Measurements from ENCODE around the gene RBM4.
A peak's percentile ranks its signal among the peaks of the same experiment; 100 is the strongest.
"Not testable (repeated sequence)": the region's sequence is repeated elsewhere in the genome, so short reads cannot be mapped to it uniquely, and the experiment has no call there.

Gene RBM4

GRCh38 chr11:66638177-66639065 is at the start of gene RBM4:
Gene RBM4 (plus strand): TSS chr11:66638703. CDS start chr11:66639712, 1,009 bp downstream.
- peak; percentile 95 for DNase-seq (ENCODE audit: low spot score)

GRCh38 chr11:66589315-66589714 is 49.2 kb upstream of the RBM4 start:
- not testable (repeated sequence) for DNase-seq (ENCODE audit: low spot score)

GRCh38 chr11:66589996-66590675 is 48.4 kb upstream of the RBM4 start:
- DNase-seq (ENCODE audit: low spot score) = no peak

GRCh38 chr11:66591175-66591574 is 47.3 kb upstream of the RBM4 start:
- DNase-seq (ENCODE audit: low spot score) = no peak

- peak; percentile 98 for DNase-seq (ENCODE audit: low spot score)
These were observed 45.8 kb upstream of the RBM4 start, which contains the start of the genes CCDC87 and CCS for GRCh38 chr11:66592457-66593302. Gene CCDC87 (minus strand): TSS chr11:66593063. CDS start chr11:66593015, 48 bp downstream. Gene CCS (plus strand): TSS chr11:66593185. CDS start chr11:66593262, 77 bp downstream.

- DNase-seq (ENCODE audit: low spot score) = no peak
These were observed 45.2 kb upstream of the RBM4 start for GRCh38 chr11:66593303-66593635.

- no peak for DNase-seq (ENCODE audit: low spot score)
These were observed 44.9 kb upstream of the RBM4 start for GRCh38 chr11:66593650-66594049.

- no peak for DNase-seq (ENCODE audit: low spot score)
These were observed 43.1 kb upstream of the RBM4 start for GRCh38 chr11:66595245-66595904.

GRCh38 chr11:66598993-66599392 is 39.5 kb upstream of the RBM4 start:
- DNase-seq (ENCODE audit: low spot score) = no peak

- no peak for DNase-seq (ENCODE audit: low spot score)
These were observed 38.3 kb upstream of the RBM4 start for GRCh38 chr11:66600219-66600618.

GRCh38 chr11:66600631-66601233 is 37.8 kb upstream of the RBM4 start:
- no peak for DNase-seq (ENCODE audit: low spot score)

- DNase-seq (ENCODE audit: low spot score) = no peak
These were observed 35.4 kb upstream of the RBM4 start for GRCh38 chr11:66603072-66603471.

GRCh38 chr11:66604155-66604554 is 34.3 kb upstream of the RBM4 start:
- no peak for DNase-seq (ENCODE audit: low spot score)

- DNase-seq (ENCODE audit: low spot score) = not testable (repeated sequence)
These were observed 31.9 kb upstream of the RBM4 start for GRCh38 chr11:66606608-66607007.

GRCh38 chr11:66607126-66607834 is 31.2 kb upstream of the RBM4 start:
- peak; percentile 74 for DNase-seq (ENCODE audit: low spot score)

GRCh38 chr11:66609721-66610617 is 28.5 kb upstream of the RBM4 start:
- no peak for DNase-seq (ENCODE audit: low spot score)

GRCh38 chr11:66612458-66612857 is 26.0 kb upstream of the RBM4 start:
- no peak for DNase-seq (ENCODE audit: low spot score)

- DNase-seq (ENCODE audit: low spot score) = no peak
These were observed 24.4 kb upstream of the RBM4 start for GRCh38 chr11:66614073-66614472.

GRCh38 chr11:66616379-66617154 is 21.9 kb upstream of the RBM4 start, which contains the start of gene RBM14:
Gene RBM14 (plus strand): TSS chr11:66616630. CDS start chr11:66616721, 91 bp downstream.
- peak; percentile 99 for DNase-seq (ENCODE audit: low spot score)
